DND-41 (cell line): ENCODE data around the gene NOS1AP.

Source experiments
- CTCF ChIP-seq: IDR thresholded peaks from 2 replicates; pipeline ENCODE4 v1.5.1; 2012; ENCODE audit warnings: borderline replicate concordance, low read length, moderate library complexity, mild to moderate bottlenecking; ENCODE audit not compliant: poor library complexity, severe bottlenecking; ENCODE audit errors: extremely low read depth
- EZH2 ChIP-seq: IDR thresholded peaks from 3 replicates; pipeline ENCODE4 v1.6.1; 2012; ENCODE audit warnings: borderline replicate concordance, low read depth, mild to moderate bottlenecking, moderate library complexity, low read length, inconsistent platforms; ENCODE audit not compliant: severe bottlenecking

DNA sequence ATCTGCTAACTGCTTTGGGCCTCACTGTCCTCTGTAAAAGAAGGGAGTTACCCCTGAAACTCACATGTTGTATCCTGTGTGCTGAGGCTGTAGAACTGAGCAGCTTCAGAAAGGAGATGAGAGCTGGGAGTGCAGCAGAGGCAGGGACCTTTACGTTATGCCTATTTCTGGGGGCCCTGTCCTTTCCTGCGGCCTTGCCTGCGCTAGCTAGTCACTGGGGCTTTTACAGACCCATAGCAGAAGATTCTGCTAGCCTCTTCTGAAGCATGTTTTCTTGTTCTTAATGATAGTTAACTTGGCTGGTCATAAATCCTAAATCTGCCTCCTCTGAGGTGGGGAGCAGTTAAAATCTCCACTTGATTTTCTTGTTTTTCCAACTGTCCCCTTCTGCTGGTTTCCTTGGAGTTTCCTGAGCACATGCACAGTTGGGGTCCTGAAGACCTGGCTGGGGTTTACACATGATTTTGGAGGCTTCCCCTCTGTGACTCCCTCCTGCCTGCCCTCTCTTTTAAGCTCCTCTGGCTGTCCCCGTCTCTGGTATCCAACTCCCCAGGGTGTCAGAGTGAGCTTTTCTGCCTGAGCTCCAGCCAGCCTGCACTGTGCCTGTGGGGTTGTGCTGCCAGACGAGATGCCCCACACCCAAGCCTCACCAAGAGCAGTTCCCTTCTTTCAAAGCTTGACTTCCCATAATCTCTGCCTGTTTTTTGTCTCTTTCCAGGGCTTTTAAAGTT, 76.6 kb downstream of the NOS1AP start:
- no peak for TF ChIP-seq CTCF
- no peak for TF ChIP-seq EZH2
